Activated B cell treated with CpG ODN at 0.5 μM for 24 hours (primary cell): ENCODE results near the gene SSR2. TPM values are rescaled to one million over a fixed set of nuclear protein-coding genes. Genes with fewer than 3 reads are reported as not detected.

Experiments used
- ATAC-seq: fragments of 200-7000 bp; cut with Tn5 transposase; one replicate; pipeline ENCODE4 v1.10.0; 2021; ENCODE audit warnings: low read depth, mild to moderate bottlenecking, moderate library complexity
- CTCF ChIA-PET: fragments of 350-600 bp; sonication (Branson Sonifier 250); formaldehyde crosslinking; loops from one replicate; lab custom pipeline; 2021; ENCODE audit warnings: antibody characterized with exemption; lab: Charles Lee
- POLR2A ChIA-PET: fragments of 350-600 bp; sonication (Branson Sonifier 250); formaldehyde crosslinking; loops from one replicate; lab custom pipeline; 2021; ENCODE audit warnings: antibody characterized with exemption; lab: Charles Lee
- DNase-seq: peaks from one replicate; pipeline ENCODE4 v3.0.0; 2022
- H3K27ac Mint-ChIP-seq: one replicate; pipeline ENCODE4 v1.8.0; 2020; ENCODE audit warnings: mixed read lengths
- H3K27me3 Mint-ChIP-seq: one replicate; pipeline ENCODE4 v1.8.0; 2021; ENCODE audit warnings: mixed read lengths
- H3K36me3 Mint-ChIP-seq: one replicate; pipeline ENCODE4 v1.8.0; 2021; ENCODE audit warnings: low read depth, mixed read lengths
- H3K4me1 Mint-ChIP-seq: one replicate; pipeline ENCODE4 v1.8.0; 2021; ENCODE audit warnings: mixed read lengths
- H3K4me3 Mint-ChIP-seq: one replicate; pipeline ENCODE4 v1.8.0; 2020; ENCODE audit warnings: mild to moderate bottlenecking, mixed read lengths
- H3K9me3 Mint-ChIP-seq: one replicate; pipeline ENCODE4 v1.8.0; 2020; ENCODE audit warnings: mixed read lengths
- intact Hi-C: fragments of 100-400 bp; cut with micrococcal nuclease; formaldehyde crosslinking; loops from one replicate; pipeline ENCODE4 v1.15.1; 2024
- total RNA-seq: library from RNA; stranded (reverse); gene quantifications from 2 replicates; pipeline ENCODE4 v1.2.3, GENCODE V29; 2022
- TF ChIP-seq, protein P1 (sequence below): fragments of 200-600 bp; IDR thresholded peaks from one replicate; pipeline ENCODE4 v1.8.0; 2022; ENCODE audit warnings: antibody characterized with exemption, mild to moderate bottlenecking

SSR2 gene
- total RNA-seq, 1 donor from 2014 or later: 136 TPM

DNA sequence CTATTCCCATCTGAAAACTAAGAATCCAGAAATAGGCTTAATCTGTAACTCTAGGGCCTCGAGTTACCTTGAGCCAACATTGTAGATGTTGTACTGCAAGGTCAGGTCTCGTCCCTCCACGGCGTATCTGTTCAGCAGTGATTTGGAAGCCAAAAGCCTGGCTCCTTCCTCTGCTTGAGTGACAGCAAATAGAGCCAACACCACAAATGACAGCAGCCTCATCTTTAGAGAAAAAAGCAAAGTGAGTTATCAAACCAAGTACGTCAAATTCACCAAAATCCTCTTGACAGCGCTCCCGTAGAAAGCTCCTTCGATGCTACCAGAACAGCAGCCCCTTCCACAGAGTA lies 832 bp downstream of the SSR2 start:
- peak overlapping the region; percentile 93 for H3K27ac Mint-ChIP-seq
- ATAC-seq: no peak
- H3K27me3 Mint-ChIP-seq: peaks cover under 1% of the 10 kb centered on the region
- peak overlapping the region; percentile 98 for H3K4me3 Mint-ChIP-seq
- H3K4me1 Mint-ChIP-seq: peaks cover 22% of the 10 kb centered on the region
- ChIA-PET CTCF (no interaction called here), POLR2A (interaction anchor here (0.6 to 1.8 kb wide), 8 partner anchors 12 to 182 kb away, joined by 3 to 15 read pairs (median 4); partner anchors contain the start of gene ARHGEF2)
- H3K9me3 Mint-ChIP-seq: no peaks in the 10 kb centered on the region
- DNase-seq: no peak
- TF ChIP-seq, protein P1, sequence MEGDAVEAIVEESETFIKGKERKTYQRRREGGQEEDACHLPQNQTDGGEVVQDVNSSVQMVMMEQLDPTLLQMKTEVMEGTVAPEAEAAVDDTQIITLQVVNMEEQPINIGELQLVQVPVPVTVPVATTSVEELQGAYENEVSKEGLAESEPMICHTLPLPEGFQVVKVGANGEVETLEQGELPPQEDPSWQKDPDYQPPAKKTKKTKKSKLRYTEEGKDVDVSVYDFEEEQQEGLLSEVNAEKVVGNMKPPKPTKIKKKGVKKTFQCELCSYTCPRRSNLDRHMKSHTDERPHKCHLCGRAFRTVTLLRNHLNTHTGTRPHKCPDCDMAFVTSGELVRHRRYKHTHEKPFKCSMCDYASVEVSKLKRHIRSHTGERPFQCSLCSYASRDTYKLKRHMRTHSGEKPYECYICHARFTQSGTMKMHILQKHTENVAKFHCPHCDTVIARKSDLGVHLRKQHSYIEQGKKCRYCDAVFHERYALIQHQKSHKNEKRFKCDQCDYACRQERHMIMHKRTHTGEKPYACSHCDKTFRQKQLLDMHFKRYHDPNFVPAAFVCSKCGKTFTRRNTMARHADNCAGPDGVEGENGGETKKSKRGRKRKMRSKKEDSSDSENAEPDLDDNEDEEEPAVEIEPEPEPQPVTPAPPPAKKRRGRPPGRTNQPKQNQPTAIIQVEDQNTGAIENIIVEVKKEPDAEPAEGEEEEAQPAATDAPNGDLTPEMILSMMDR: no peak
- peaks cover 39% of the 10 kb centered on the region for H3K36me3 Mint-ChIP-seq
- intact Hi-C loops: loop anchor here (2.0 kb wide), 1 partner anchor 163 kb away; the partner anchor contains the start of gene GON4L

DNA sequence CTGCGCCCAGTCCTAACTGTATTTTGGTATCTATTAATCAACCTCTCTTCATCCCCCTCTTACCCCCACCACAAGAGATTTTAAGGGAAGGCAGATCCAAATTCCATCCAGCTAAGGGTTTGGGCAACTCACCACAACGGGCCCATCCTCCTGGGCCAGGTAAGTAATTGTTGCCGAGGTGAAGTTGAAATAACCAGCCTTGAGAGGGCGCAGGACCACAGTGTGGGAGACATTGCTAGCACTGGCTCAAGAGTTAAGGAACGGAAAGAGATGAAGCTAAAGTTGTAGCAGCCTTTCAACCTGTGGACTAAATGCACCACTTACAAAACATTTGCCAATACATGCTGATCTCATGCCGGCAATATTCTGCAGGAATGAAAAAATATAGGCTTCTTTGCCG lies 5.9 kb downstream of the SSR2 start:
- ChIA-PET POLR2A (interaction anchor here (0.5 to 0.7 kb wide), 2 partner anchors 38 to 72 kb away, joined by 3 read pairs; no protein-coding TSS in a partner anchor), CTCF (no interaction called here)
- no peak overlapping the region for H3K27ac Mint-ChIP-seq
- no peaks in the 10 kb centered on the region for H3K27me3 Mint-ChIP-seq
- TF ChIP-seq, protein P1: no peak
- H3K4me1 Mint-ChIP-seq: peaks cover 34% of the 10 kb centered on the region
- H3K4me3 Mint-ChIP-seq: no peak overlapping the region
- no peak for ATAC-seq
- no peak for DNase-seq
- H3K9me3 Mint-ChIP-seq: no peaks in the 10 kb centered on the region
- peaks cover 76% of the 10 kb centered on the region for H3K36me3 Mint-ChIP-seq
- intact Hi-C loops: no loop called here

DNA sequence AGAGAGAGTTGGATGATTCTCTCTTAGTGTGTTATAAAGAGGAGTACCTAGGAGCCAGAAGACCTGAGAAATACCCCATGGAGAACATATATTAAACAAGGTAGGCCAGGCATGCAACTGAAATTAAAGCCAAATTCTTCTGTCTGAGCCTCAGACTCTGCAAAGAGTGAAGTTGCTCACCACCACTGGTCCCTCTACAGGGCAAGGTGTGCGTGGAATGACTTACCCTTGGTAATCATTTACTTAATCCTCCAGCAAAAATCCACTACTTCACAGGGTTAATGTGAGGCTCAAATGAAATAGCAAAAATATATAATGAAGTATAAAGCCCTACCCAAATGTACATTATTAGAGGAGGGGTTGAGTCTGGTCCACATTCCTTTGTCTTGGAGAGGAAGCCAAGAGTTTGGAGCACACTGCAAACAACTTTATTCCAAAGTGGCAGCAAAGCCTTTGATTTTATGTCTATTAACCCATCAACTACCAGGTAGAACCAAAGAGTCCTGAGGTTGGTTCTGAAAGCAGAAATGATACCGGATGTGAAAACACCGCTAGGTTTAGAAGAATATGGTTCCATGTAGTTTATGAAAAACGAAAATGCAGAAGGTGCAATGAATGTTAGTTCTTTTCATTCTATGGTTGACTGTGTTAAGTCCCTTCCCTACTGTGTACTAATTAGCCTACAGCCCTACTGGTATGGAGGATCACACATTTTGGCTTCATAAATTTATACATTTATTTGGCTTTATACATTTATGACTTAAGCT lies 8.5 kb downstream of the SSR2 start:
- TF ChIP-seq, protein P1: no peak
- Mint-ChIP-seq H3K27me3 (no peaks in the 10 kb centered on the region), H3K27ac (peak overlapping the region; percentile 74), H3K4me1 (peaks cover 23% of the 10 kb centered on the region), H3K4me3 (peak overlapping the region; percentile 28), H3K36me3 (peaks cover 71% of the 10 kb centered on the region), H3K9me3 (no peaks in the 10 kb centered on the region)
- CTCF ChIA-PET: no interaction called here
- ATAC-seq: peak; percentile 90
- intact Hi-C loops: loop anchor here (2.0 kb wide), 1 partner anchor 43 kb away; the partner anchor contains the start of gene LAMTOR2
- POLR2A ChIA-PET: no interaction called here
- no peak for DNase-seq

DNA sequence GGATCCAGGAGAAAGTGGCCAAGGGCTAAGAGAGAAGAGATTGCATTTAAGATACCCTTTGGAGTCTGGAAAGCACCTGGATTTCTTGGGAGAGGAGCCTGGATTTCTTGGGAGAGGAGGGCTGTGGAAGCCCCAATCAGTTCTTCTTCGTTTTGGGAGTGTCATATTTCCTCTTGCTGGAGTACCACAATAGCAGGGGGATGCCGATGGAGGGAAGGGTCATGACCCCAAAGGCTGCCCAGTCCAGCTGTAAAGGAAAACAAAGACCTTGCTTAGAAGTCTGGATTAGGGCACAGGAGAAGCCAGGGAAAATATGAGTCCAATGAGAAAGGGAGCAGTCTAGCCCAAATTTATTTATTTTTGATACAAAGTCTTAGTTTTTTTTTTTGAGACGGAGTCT lies 11.3 kb downstream of the SSR2 start:
- no peak for DNase-seq
- no peak for ATAC-seq
- H3K27me3 Mint-ChIP-seq: no peaks in the 10 kb centered on the region
- peaks cover 23% of the 10 kb centered on the region for H3K4me1 Mint-ChIP-seq
- no peak overlapping the region for H3K4me3 Mint-ChIP-seq
- POLR2A ChIA-PET: no interaction called here
- CTCF ChIA-PET: interaction anchor here (0.6 kb wide), 1 partner anchor 611 kb away, joined by 3 read pairs; no protein-coding TSS in a partner anchor
- peaks cover 65% of the 10 kb centered on the region for H3K36me3 Mint-ChIP-seq
- intact Hi-C loops: no loop called here
- H3K27ac Mint-ChIP-seq: no peak overlapping the region
- TF ChIP-seq, protein P1: no peak
- no peaks in the 10 kb centered on the region for H3K9me3 Mint-ChIP-seq

DNA sequence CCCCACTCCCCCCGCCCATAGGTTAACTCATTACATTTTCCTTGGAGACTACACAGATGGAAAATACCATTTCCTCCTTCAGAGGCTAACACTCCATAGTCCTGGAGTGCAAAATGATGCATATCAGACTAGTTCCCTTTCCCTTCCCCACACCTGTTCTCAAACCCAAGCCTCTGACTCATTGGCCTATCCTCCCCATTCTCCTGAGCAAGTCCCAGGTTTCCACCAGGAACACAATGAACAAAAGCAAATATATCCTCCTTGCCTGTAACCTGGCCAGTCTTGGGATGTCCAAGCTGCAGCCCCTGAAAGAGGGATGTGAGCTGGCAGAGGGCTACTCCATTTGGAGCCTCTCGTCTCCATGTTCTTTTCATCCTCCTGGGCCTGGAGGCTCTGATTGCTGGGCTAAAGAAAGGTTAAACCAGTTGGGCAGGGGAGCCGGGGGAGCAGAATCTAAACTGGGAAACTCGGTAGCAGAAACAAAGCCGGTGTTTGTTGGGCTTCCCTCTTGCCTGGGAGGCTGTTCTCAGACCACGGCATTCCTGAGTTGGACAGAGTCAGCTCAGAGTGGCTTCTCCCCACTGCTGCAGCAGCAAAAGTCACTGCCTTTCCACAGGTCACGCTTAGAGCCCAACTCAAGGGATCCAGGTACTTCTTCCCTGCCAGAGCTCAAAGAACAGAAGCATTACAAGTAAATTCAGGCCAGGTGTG lies 13.9 kb downstream of the SSR2 start:
- TF ChIP-seq, protein P1: no peak
- peaks cover 41% of the 10 kb centered on the region for H3K36me3 Mint-ChIP-seq
- H3K9me3 Mint-ChIP-seq: no peaks in the 10 kb centered on the region
- H3K4me3 Mint-ChIP-seq: no peak overlapping the region
- no peak overlapping the region for H3K27ac Mint-ChIP-seq
- no peaks in the 10 kb centered on the region for H3K27me3 Mint-ChIP-seq
- ChIA-PET CTCF (no interaction called here), POLR2A (interaction anchor here (0.6 kb wide), 1 partner anchor 53 kb away, joined by 4 read pairs; no protein-coding TSS in a partner anchor)
- DNase-seq (no peak), ATAC-seq (no peak)
- peaks cover 4% of the 10 kb centered on the region for H3K4me1 Mint-ChIP-seq
- intact Hi-C loops: no loop called here
